Stomach smooth muscle (tissue), 2 donors: Measurements from ENCODE around the gene FN1.

Experiments
- H3K27ac ChIP-seq: one replicate; pipeline ENCODE4 v1.7.0; 2013; ENCODE audit warnings: mild to moderate bottlenecking, low read length, inconsistent platforms
- H3K27me3 ChIP-seq, 2 donors: one replicate each; pipeline ENCODE4 v1.7.0; 2013; ENCODE audit warnings: low read length in 2 of 2; ENCODE audit not compliant: insufficient read depth in 2 of 2, control insufficient read depth in 1 of 2
- H3K36me3 ChIP-seq, 2 donors: one replicate each; pipeline ENCODE4 v1.7.0; 2013; ENCODE audit warnings: low read length in 2 of 2; ENCODE audit not compliant: control insufficient read depth in 2 of 2, insufficient read depth in 2 of 2
- H3K4me1 ChIP-seq: one replicate; pipeline ENCODE4 v1.7.0; 2013; ENCODE audit warnings: low read length; ENCODE audit not compliant: control insufficient read depth, insufficient read depth
- H3K4me3 ChIP-seq, 2 donors: one replicate each; pipeline ENCODE4 v1.7.0; 2013; ENCODE audit warnings: low read length in 2 of 2
- H3K9ac ChIP-seq, 2 donors: one replicate each; pipeline ENCODE4 v1.7.0; 2013; ENCODE audit warnings: low read length in 2 of 2, mild to moderate bottlenecking in 1 of 2
- H3K9me3 ChIP-seq, 2 donors: one replicate each; pipeline ENCODE4 v1.7.0; 2013; ENCODE audit warnings: low read length in 2 of 2; ENCODE audit not compliant: control insufficient read depth in 2 of 2
- donor health status: healthy.
- donor health status: Pancreatic carcinoma.

Gene FN1

DNA sequence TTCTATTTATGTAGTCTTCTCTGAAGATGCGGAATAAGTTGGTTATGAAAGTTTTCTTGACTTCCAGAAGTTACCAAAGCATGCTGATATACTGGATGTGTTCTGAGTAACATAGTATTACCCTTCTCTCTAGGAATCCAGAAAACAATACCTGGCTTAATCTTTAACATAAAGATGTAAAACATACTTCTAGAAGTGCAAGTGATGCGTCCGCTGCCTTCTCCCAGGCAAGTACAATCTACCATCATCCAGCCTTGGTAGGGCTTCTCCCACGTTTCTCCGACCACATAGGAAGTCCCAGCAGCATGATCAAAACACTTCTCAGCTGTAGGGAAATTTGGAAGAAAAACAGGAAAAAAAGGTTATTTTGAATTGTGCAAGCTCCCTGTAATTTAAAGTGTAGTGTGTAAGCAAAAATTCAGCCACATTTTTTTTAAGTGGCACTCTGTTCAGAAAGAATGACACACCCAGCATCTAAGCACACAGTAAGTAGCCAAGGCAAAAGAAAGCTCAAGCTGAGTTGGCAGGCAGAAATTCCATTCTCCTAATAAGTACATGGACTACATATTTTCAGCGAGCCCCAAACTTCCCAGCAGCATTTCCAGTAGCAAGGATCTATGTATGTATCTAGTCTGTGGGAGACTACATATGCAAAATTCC lies 5.2 kb downstream of the FN1 start:
- peak overlapping the region in 1 of 2 donors; percentile 6 for H3K9ac ChIP-seq
- H3K27me3 ChIP-seq = no peaks in the 10 kb centered on the region
- no peak overlapping the region for H3K27ac ChIP-seq
- peaks cover 33 to 51% of the 10 kb centered on the region in 2 donors for H3K36me3 ChIP-seq
- H3K4me1 ChIP-seq = peaks cover 10% of the 10 kb centered on the region
- H3K9me3 ChIP-seq = no peaks in the 10 kb centered on the region
- no peak overlapping the region for H3K4me3 ChIP-seq

DNA sequence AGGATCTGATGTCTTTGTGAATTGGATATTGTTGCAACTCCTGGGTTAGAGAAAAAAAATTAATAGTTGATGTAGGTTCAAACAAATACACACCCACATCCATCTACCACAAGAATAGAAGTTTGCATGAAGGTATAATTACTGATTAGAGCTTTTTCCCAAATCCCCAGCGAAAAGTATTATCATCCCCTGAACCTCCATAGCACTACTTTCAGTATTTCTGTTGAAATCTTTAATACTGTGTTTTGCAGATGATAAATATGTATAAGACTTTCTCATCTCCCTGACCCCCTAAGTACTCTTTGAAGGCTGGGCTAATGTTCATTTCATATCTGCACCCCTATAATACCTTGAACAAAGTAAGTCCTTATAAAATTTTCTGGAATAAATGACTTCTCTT lies 6.4 kb downstream of the FN1 start:
- H3K4me3 ChIP-seq = no peak overlapping the region
- no peaks in the 10 kb centered on the region for H3K9me3 ChIP-seq
- no peak overlapping the region for H3K9ac ChIP-seq
- H3K27me3 ChIP-seq = no peaks in the 10 kb centered on the region
- peaks cover 10% of the 10 kb centered on the region for H3K4me1 ChIP-seq
- no peak overlapping the region for H3K27ac ChIP-seq
- H3K36me3 ChIP-seq = peaks cover 40 to 61% of the 10 kb centered on the region in 2 donors

GRCh38 chr2:215428060-215428910 lies 7.6 kb downstream of the FN1 start:
- H3K27ac ChIP-seq = no peak overlapping the region
- peaks cover 10% of the 10 kb centered on the region for H3K4me1 ChIP-seq
- peaks cover 47 to 70% of the 10 kb centered on the region in 2 donors for H3K36me3 ChIP-seq
- H3K9me3 ChIP-seq = no peaks in the 10 kb centered on the region
- H3K4me3 ChIP-seq = no peak overlapping the region
- H3K9ac ChIP-seq = no peak overlapping the region
- no peaks in the 10 kb centered on the region for H3K27me3 ChIP-seq

DNA sequence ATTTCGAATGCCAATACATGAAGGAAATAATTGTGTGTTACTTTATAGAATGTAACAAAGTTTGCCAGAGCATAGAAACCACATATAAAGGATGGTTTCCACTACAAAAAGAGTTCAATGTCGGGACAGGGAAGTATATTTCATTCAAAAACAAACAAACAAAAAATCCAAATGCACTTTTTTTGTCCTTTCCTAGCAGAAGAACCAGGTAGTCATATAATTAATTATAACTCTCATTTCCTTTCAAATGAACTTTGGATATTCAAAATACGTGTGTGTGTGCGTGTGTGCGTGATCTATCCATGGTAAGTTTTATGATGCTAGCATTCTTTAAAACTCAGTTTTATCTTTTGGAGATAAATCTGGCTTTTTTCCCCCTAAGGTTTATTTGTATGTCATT lies 8.3 kb downstream of the FN1 start:
- H3K27me3 ChIP-seq = no peaks in the 10 kb centered on the region
- H3K4me1 ChIP-seq = peaks cover 10% of the 10 kb centered on the region
- no peaks in the 10 kb centered on the region for H3K9me3 ChIP-seq
- peaks cover 45 to 69% of the 10 kb centered on the region in 2 donors for H3K36me3 ChIP-seq
- no peak overlapping the region for H3K27ac ChIP-seq
- H3K9ac ChIP-seq = no peak overlapping the region
- H3K4me3 ChIP-seq = no peak overlapping the region

DNA sequence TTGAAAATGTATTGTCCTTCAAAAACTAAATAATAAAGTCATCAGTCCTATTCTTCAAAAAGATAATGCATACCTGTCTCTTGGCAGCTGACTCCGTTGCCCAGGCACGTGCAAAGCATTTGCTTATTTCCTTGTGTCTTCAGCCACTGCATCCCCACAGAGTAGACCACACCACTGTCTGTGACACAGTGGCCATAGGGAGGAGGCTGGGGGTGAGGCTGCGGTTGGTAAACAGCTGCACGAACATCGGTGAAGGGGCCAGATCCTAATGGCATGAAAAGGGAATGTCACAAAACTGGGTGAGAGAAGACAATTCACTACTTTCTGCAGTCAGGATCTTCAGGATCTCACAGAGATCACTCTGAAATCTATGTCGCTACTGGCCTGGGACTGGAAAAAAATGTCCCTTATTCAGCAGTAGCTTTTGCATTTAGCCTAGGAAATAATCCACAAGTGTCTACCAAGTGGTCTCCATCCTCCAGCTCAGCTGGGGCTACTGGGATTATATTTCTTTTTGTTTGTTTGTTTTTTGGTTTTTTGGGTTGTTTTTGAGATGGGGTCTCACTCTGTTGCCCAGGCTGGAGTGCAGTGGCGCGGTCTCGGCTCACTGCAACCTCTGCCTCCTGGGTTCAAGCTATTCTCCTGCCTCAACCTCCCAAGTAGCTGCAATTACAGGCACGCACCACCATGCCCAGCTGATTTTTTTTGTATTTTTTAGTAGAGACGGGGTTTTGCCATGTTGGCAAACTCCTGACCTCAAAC lies 10.7 kb downstream of the FN1 start:
- no peak overlapping the region for H3K9ac ChIP-seq
- H3K27me3 ChIP-seq = no peaks in the 10 kb centered on the region
- H3K4me1 ChIP-seq = peaks cover 6% of the 10 kb centered on the region
- H3K9me3 ChIP-seq = no peaks in the 10 kb centered on the region
- no peak overlapping the region for H3K4me3 ChIP-seq
- peaks cover 54 to 73% of the 10 kb centered on the region in 2 donors for H3K36me3 ChIP-seq
- no peak overlapping the region for H3K27ac ChIP-seq

- H3K9ac ChIP-seq = no peak overlapping the region
- no peak overlapping the region for H3K4me3 ChIP-seq
- no peak overlapping the region for H3K27ac ChIP-seq
- peaks cover 51 to 68% of the 10 kb centered on the region in 2 donors for H3K36me3 ChIP-seq
- H3K9me3 ChIP-seq = no peaks in the 10 kb centered on the region
- peaks cover 8% of the 10 kb centered on the region for H3K4me1 ChIP-seq
- H3K27me3 ChIP-seq = no peaks in the 10 kb centered on the region
Observed at GRCh38 chr2:215423928-215424540, 11.8 kb downstream of the FN1 start.

GRCh38 chr2:215423234-215423633 lies 12.6 kb downstream of the FN1 start:
- H3K27ac ChIP-seq = no peak overlapping the region
- H3K4me1 ChIP-seq = peaks cover 9% of the 10 kb centered on the region

DNA sequence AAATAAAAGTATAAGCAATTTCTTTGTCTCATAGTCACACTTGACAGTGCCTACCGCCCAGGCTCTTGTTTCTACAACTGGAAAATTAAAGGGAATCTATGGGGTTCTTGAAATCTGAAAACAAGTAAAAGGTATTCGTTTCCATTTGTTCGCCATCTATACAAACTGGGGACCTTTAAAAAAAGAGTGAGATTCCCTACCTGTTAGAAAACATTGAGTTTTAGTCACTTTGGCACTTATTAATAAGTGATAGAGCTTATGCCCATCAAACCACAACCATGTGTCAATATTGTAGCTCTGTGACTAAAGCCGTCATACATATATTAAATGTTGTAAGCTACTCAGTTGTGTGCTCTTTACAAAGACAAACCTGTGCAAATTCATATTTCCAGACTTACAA lies 13.2 kb downstream of the FN1 start:
- no peak overlapping the region for H3K9ac ChIP-seq
- peaks cover 9% of the 10 kb centered on the region for H3K4me1 ChIP-seq
- peaks cover 52 to 69% of the 10 kb centered on the region in 2 donors for H3K36me3 ChIP-seq
- no peaks in the 10 kb centered on the region for H3K27me3 ChIP-seq
- H3K4me3 ChIP-seq = no peak overlapping the region
- H3K27ac ChIP-seq = no peak overlapping the region
- H3K9me3 ChIP-seq = no peaks in the 10 kb centered on the region

More at GRCh38 chr2:215423234-215423633, 12.6 kb downstream of the FN1 start:
- no peak overlapping the region for H3K4me3 ChIP-seq
- H3K27me3 ChIP-seq = no peaks in the 10 kb centered on the region
- H3K36me3 ChIP-seq = peaks cover 53 to 72% of the 10 kb centered on the region in 2 donors
- H3K9ac ChIP-seq = no peak overlapping the region
- no peaks in the 10 kb centered on the region for H3K9me3 ChIP-seq

GRCh38 chr2:215421859-215422461 lies 13.9 kb downstream of the FN1 start:
- Histone ChIP-seq H3K36me3 (peaks cover 54 to 67% of the 10 kb centered on the region in 2 donors), H3K27me3 (no peaks in the 10 kb centered on the region), H3K9me3 (no peaks in the 10 kb centered on the region), H3K27ac (peak overlapping the region; percentile 33), H3K4me1 (peaks cover 9% of the 10 kb centered on the region), H3K4me3 (no peak overlapping the region), H3K9ac (no peak overlapping the region)

DNA sequence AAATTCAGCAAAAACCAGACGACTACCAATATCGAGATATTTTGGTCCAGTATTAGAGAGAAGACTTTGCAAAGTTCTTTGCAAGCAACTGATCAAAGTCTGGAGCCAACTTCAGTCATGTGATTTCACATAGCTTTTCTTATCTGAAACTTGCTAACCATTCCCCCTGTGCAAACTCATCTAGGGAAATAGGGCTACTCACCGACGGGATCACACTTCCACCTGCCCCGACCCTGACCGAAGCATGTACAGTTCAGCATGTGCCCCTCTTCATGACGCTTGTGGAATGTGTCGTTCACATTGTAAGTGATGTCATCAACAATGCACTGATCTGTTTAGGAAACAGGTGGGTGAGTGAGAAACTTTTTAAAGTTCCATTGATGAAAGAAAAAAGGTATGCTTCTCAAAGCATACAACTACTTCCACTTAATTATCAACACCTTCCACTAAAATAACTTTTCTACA lies 15.4 kb downstream of the FN1 start:
- H3K4me1 ChIP-seq = peaks cover 9% of the 10 kb centered on the region
- H3K9ac ChIP-seq = no peak overlapping the region
- peaks cover 50 to 63% of the 10 kb centered on the region in 2 donors for H3K36me3 ChIP-seq
- H3K27ac ChIP-seq = no peak overlapping the region
- H3K9me3 ChIP-seq = no peaks in the 10 kb centered on the region
- H3K27me3 ChIP-seq = no peaks in the 10 kb centered on the region
- H3K4me3 ChIP-seq = no peak overlapping the region
